ENCODE data around the gene COL11A2. TPM values are rescaled to one million over a fixed set of nuclear protein-coding genes. Genes with fewer than 3 reads are reported as not detected.

COL11A2 gene
- total and polyA plus RNA-seq, 2 of the 13 experiments (the other 11 are each of a cell fraction or from before 2014, with no cell fraction given), result 0.55 TPM

GRCh38 chr6:33200219-33201146 is 8.2 kb upstream of the COL11A2 start, which contains the start of the genes RXRB and SLC39A7 (continued):
- peak; percentile 81 for TF ChIP-seq DZIP1 (CRISPR knock-in tag; IDR thresholded peaks at IDR 0.05)
- TF ChIP-seq STAG1 (CRISPR knock-in tag; IDR thresholded peaks at IDR 0.05), result no peak
- 0 out of 2 replicates have a peak, but pooled peaks have one; percentile 34 for TF ChIP-seq DNMT3B (CRISPR knock-in tag; conservative IDR thresholded peaks at IDR 0.05)
- no peak for TF ChIP-seq PRDM10 (CRISPR knock-in tag; IDR thresholded peaks at IDR 0.05; ENCODE audit: low read depth)
- peak; percentile 96 for TF ChIP-seq NFKB2 (CRISPR knock-in tag; IDR thresholded peaks at IDR 0.05; ENCODE audit: borderline replicate concordance)
- TF ChIP-seq SUZ12 (IDR thresholded peaks at IDR 0.05; ENCODE audit: low read depth, low read length), result peak; percentile 24; the same call in 1 of the 2 replicates
- TF ChIP-seq ZNF614 (CRISPR knock-in tag; IDR thresholded peaks at IDR 0.05; ENCODE audit: borderline replicate concordance), result peak; percentile 80
- TF ChIP-seq ZNF276 (CRISPR knock-in tag; IDR thresholded peaks at IDR 0.05; ENCODE audit: low read depth), result peak; percentile 79; the same call in 1 of the 2 replicates
- TF ChIP-seq SIX1 (CRISPR knock-in tag; IDR thresholded peaks at IDR 0.05; ENCODE audit: borderline replicate concordance), result no peak
- TF ChIP-seq EP300 (IDR thresholded peaks at IDR 0.05; ENCODE audit: low read depth in 2 of 2, low read length in 2 of 2), result peak in 1 of 2 experiments; percentile 17; a peak in 2 of 4 replicates
- TF ChIP-seq EP300 (CRISPR knock-in tag; IDR thresholded peaks at IDR 0.05; ENCODE audit: borderline replicate concordance), result peak; percentile 62; the same call in 1 of the 2 replicates
- TF ChIP-seq AKNA (CRISPR knock-in tag; IDR thresholded peaks at IDR 0.05; ENCODE audit: borderline replicate concordance), result no peak
